HG03039 (cell line): ENCODE measurements around the gene OR1I1.
A peak's percentile ranks its signal among the peaks of the same experiment; 100 is the strongest.

Experiments
- ATAC-seq: cut with Tn5 transposase; IDR thresholded peaks from one replicate; pipeline ENCODE4 v1.9.1; 2021; ENCODE audit warnings: mild to moderate bottlenecking, moderate library complexity; ENCODE audit not compliant: unreplicated experiment

OR1I1 gene

DNA sequence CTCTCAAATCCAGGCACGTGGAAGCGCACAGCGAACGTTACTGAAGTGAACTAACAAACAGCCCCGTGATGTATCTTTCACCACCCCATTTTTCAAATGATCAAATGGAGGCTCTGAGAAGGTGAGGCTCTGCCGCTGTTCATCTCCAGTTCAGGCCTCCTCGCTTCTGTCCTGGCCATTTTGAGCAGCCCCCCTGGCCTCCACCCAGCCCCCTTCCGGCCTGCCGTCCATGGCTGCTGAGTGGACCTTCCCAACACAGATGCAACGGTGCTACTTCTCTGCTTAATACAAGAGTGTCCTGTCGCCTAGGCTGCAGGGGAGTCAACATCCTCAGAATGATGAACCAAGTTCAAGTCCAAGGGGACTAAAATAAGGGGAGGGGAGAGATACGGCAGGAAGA is 34.8 kb downstream of the OR1I1 start:
- ATAC-seq, result no peak

DNA sequence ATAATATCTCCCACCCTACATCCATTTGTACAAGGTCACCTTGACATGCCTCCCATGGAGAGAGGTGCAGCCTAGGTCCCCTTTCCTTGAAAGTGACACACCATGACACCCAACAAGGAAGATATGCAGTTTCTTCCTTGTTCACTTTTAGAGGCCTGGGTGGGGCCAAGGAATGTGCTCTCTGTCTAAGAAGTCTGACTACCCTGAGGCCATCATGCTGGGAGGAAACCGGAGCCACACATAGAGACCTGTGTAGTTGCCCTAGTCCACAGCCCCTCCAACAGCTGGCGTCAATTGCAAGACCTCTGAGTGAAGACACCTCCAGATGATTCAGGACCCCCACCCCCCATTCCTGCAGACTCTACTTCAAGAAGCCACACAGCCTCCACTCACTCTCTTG is 36.2 kb downstream of the OR1I1 start:
- ATAC-seq, result no peak

DNA sequence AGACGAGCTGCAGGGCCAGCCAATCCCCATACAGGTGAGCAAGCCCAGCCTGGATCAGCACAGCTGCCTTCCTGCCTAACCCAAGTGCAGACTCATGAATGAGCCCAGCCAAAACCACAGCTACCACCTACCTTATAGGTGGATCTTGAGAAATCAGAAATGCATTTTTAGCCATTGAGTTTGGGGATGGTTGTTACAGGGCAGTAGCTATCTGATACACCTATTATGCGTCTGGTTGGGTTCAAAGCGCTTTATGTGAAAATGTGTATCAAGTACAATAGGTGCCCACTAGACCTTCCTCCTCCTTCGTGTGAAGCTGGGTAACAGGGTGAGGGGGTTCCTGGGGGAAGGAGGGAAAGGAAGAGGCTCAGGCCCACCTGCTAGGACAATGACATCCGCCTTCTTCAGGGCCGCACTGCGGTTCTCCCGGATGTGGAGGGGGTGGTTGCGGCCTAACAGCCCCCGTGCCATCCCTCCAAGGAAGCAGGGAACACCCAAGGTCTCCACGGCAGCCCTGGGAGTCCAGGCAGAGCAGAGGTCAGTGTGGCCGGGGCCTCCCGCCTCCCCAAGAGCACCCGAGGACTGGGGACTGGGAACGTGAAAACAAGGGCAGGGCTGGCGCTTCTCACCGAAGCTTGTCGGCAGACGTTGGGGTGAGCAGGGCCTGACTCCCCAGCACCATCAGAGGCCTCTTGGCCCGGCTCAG is 36.9 kb downstream of the OR1I1 start:
- ATAC-seq, result no peak

DNA sequence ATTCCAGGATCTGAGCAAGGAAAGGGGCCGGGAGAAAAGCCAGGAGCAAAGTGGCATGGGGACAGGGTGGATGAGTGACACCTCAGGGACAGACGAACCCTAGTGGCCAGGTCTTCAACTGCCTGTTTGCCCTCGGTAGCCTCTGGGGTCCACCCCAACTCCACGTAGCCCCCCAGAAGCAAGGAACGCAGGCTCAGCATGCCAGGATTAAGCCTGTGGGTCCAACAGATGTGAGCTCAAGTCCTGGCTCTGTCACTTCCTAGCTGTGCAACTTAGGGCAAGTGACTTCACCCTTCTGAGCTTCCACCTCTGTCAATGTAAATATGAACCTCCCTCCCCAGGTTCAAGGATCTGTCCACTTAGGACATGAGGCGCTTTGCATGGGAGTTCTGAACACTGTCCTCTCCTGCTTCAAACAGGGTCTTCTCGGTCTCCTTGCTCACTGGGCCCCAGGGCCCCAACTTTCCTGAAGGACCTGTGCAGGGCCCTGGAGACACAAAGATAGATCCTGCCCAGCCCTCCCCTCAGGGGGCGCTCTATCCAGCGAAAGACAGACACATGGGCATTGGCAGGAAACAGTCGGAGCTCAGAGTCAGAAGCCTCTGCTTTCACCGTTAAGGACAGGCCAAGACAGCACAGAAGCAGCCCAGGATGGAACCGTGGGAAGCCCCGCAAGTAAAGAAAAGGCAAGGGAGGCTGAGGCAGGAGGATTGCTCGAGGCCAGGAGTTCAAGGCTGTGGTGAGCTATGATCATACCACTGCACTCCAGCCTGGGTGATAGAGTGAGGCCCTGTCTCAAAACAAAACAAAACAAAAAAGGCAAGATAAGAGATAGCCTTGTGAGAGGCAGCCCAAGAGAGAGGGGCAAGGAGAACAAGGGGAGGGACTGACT is 38.4 kb downstream of the OR1I1 start:
- no peak for ATAC-seq

DNA sequence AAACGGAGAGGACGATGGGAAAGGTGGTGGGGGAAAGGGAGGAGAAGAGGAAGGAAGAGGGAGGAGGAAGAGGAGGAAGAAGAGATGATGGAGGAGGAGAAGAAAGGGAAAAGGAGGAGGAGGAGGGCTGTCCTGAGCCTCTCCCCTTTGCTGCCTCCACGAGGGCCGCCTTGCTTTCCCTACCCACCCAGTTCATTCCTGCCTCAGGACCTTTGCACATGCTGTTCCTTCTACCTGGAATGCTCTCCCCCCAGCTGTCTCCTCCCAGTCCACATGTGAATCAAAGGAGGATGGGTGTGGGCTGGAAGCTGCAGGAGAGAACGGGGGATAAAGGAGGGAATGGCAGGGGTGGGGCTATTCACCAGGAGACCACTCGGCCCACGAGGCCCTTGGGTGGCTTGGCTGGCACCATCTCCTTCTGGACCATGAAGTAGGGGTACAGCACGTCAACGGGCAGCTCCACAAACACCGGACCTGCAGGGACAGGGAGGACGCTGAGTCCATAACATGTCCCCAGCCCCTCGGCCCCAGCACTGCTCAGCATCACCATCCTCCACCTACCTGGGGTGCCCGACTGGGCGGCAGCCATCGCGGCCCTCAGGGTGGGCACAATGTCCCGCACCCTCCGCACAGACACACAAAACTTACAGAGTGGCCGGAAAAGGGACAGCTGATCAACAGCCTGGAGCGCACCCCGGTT is 40.5 kb downstream of the OR1I1 start:
- ATAC-seq, result no peak

DNA sequence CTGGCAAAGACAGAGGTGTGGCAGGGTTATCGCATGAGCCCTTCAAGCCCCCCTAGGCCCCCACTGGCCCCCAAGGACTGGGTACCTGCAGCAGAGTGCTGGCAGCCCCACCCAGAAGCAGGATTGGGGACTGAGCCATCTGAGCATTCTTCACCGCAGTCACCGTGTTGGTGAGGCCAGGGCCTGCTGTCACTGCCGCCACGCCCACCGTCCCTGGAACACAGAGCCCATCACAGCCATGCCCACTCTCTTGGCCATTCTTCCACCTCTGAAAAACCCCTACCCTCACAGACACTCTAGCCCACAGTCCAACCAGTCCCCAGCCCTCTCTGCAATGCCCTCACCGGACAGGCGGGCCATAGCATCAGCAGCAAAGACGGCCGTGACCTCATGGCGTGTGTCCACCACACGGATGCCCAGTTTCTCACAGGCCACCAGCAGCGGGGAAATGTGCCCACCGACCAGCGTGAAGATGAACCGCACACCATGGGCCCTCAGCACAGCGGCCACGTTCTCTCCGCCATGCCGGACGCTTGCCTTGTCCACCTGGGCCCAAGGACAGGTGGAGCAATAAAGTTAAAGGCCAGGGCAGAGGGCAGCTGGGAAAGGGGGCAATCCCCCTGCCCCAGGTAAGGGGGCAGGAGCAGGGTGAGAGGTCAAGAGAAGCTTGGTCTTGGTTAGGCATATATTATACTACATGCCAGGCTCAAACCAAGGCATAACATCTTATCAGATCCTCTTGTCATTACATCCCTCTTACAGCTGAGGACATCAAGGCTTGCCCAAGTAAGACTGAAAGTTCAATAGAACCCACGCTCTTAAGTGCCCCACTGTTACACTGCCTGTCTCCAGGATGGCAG is 41.2 kb downstream of the OR1I1 start:
- ATAC-seq, result no peak

DNA sequence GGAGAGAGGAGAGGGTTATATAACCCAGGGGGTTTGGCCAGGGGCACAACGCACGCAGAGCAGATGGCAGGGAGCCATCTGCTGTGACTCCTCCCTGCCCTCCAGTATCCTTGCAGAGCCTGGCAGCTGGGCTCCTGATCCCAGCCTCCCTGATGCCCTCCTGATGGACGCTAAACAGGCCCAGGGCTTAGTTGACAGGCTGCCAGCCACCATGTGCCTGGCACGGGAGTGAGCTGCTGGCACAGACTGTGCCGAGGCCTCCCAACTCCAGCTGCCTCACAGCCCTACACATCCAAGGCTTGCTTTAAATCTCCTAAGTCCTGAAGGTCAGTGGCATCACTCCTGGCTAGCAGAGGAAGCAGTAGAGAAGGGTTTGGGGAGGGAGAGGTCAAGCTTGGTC is 41.9 kb downstream of the OR1I1 start:
- no peak for ATAC-seq

DNA sequence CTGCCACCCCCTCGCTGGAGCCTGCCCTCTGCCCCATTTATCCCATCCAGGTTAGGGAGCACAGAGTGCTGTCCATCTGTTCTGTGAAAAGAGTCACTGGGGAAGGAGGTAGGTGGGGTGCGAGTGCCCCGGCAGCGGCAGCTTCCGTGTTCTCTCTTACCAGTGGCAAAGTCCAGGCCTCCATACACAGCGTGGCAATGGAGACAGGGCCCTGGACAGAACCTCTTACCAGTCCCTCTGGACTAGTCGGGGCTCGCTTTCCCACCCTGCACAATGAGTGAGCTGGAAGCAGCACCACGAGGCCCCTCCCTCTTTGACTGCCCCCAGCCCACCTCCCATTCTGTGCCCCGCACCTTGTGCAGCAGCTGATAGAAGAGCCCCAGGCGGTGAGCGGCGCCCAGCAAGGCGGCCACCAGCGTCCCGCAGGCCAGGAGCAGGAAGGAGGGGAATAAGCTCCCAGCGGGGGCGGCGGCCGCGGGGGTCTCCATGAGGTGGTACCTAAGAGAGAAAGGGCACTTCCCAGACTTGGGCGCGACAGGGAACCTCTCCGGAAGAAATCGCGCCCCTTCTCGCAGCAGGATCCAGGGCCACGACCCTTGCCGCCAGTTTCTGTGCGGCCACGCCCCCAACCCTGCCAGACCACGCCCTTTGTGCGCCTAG is 42.7 kb downstream of the OR1I1 start:
- no peak for ATAC-seq

DNA sequence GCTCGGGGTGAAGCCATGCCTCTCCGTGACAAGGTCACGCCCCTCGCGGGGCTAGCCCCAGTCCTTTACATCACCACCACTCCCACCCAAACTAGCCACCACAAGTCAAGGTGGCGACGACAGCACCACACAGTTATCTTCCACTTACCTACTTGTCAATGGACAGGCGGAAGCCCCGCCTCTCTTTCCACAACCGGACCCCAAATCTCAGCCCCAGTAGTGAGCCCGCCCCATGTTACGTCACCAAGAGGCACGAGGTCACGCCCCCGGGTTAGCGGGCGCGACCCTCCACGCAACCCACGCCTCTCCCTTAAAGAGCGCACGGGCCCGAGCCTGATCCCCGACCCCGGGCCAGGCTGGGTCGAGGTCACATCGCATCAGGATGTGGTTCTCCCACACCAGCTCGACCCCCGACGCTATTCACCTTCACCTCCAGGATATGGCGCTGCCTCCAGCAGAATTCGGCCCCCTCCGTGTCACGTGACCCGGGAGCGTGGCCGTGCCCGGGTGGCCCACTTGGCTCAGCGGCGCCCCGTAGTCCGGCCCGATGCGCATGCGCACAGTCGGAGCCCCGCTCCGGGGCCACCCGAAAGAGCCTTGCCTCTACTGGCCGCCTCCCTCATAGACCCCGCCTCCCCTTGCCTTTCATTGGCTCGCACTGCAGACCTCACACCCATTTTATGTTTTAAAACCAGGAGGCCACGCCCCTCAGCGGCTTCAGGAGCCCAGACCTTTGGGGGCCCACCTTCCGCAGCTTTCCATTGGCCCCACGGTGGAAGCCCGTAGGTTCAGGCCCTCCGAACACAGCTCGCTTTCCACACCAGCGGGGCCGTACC is 43.4 kb downstream of the OR1I1 start:
- peak; percentile 85 for ATAC-seq

DNA sequence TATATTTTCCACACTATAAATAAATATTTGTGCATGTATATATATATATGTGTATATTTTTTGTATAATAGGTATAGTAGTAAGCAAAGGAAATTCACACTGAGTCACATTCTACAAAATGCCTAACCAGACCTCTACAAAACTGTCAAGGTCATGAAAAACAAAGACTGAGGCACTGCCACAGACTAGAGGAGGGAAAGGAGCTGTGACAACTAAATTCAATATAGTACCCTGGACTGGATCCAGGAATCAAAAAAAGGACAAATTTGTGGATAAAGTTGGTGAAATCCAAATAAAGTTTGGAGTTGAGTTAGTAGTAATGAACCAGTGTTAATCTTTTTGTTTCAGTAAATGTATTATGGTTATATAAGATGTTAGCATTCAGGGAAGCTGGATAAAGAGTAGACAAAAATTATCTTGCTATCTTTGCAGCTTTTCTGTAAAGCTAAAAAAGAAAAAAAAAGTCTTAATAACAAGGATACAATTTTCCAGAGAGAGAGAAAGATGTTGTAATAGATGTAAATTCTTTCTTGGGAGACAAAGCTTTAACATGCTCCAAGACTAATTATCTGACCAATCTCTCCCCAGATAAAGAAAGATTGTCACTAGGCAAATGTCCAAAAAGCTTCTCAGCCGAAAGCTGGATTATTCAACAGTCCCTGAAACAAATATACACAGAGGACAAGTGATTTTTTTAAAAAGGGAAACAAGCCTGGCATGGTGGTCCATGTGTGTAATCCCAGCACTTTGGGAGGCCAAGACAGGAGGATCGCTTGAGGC is 44.3 kb downstream of the OR1I1 start:
- no peak for ATAC-seq

DNA sequence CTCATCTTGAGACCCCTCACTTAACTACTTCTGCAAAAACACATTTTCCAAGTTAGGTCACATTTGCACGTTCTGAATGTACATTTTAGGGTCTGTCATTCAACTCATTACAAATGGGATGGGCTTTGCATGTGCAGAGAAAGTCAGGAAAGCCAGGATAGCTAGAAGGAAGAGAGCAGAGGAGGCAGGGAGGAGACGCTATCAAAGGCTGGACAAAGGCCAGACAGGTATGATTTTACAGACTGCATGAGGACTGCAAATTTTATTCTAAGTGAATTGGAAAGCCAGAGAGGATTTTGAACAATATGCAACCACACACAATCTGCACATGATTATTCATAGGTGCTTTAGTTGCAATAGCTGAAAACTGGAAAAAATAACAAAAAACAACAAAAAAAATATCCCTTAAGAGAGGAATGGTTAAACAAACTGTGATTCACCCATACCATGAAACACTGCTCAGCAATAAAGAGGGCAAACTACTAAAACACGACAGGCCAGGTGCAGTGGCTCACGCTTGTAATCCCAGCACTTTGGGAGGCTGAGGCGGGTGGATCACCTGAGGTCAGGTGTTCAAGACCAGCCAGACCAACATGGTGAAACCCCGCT is 46.3 kb downstream of the OR1I1 start:
- no peak for ATAC-seq

DNA sequence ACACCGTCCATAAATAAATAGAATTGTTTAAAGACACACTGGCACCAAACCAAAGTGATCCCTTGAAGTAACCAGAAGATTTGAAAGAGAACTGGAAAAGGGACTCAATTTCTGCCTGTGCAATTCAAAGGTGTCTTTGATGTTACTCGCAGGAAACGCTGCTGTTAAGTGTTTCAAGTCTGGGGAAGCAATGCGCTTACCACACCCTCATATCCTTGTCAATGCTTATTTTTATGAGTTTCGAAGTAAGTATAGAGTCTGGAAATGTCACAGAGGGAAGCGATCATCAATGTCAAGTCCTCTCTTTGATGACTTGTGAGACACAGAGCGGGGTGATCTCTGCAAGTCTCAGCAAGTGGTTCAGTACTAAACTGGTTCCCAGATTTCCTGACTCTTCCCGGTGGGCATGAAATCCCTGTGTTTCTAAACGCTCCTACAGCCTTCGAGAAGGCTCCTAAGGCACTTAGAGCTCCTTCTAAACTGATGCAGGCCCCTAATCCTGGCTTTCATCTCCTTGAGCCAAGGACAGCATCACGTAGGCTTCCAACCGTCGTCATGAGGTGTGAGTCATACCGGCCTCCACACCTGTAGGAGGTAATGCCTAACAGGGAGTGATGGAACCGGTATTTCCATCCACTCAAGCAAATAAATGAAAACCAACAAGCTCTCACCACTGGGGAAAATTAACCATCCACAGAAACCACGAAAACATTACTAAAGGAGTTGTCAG is 48.0 kb downstream of the OR1I1 start:
- no peak for ATAC-seq

DNA sequence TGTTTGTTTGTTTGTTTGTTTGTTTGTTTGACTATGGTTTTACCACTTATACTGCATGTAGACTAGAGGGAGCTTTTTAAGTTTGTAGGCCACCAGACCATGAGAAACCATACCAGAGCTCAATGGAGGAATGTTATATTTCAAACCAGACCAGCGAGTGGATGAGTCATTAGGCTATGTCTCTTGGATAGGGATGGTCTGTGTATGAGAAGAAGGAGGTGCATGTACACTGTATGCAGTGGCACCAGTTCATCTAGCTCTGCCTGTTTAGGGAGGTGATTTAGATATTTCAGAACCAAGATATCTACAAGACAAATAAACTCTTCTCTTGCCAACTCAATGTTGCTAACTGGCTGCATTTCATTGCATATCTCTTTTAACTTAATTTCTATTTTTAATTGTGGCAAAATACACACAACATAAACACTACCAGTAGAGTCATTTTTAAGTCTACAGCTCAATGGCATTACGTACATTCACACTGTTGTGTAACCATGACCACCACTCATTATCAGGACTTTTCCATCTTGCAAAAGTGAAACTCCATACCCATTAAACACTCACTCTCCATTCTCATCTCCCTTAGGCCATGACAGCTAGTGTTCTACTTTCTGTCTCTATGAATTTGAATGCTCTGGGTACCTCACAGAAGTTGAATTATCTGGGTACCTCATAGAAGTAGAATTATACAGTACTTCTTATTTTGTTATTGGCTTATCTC is 54.4 kb downstream of the OR1I1 start:
- no peak for ATAC-seq

DNA sequence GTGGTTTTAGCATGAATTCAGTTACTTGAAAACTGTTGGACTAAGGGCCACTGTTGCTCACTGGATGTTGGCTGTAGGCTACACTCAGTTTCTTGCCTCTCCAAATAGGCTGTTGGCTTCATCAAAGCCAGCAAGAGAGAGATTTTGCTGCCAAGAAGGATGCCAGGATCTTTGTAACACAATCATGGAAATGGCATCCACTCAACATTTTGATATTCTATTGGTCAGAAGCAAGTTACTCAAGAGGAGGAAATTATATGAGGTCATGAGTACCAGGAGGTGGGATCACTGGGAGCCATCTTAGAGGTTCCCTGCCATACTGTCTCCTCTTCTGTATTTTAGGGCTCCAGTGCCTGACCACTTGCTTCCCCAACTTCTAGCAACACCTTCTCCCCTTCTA is 55.8 kb downstream of the OR1I1 start:
- no peak for ATAC-seq

DNA sequence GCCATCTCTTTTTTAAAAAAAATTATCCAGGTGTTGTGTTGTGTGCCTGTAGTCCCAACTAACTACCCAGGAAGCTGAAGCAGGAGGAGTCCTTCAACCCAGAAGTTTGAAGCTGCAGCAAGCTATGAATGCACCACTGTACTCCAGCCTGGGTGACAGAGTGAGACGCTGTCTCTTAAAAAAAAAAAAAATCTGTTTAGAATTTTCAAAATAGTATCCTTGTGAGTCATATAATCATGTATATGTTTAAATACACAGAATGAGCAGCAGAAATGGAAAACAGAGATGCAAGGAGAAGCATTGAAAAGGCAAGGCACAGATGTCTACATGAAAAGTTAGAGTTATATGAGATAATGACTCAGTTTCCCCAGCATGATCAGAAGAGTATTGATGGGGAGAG is 56.4 kb downstream of the OR1I1 start:
- no peak for ATAC-seq

DNA sequence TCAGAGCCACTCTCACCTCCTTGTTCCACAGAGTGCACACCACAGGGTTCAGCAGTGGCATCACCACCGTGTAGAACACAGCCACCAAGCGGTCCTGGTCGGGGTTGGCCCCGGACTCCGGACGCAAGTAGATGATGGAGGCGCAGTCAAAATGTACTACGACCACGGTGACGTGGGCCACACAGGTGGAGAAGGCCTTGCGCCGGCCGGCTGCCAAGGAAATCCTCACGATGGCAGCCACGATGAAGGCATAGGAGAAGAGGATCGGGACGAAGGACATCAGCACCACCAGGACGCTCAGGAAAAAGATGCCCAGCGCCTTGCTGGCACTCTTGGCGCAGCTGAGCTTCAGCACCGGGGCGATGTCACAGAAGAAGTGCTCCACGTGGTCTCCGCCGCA is 59.1 kb downstream of the OR1I1 start:
- no peak for ATAC-seq

DNA sequence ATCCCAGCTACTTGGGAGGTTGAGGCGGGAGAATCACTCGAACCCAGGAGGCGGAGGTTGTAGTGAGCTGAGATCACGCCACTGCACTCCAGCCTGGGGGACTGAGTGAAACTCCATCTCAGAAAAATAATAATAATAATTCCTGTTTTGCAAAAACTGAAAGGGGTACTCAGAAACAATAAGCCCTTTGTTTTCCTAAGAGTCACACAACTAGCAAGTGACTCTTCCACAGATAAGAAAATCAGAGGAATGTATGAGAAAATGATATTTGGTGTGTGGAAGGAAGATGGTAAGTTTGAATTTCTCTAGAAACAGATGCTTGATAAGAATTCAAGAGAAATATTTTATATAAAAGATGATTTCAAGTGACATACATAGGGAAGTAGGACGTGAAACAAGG is 60.3 kb downstream of the OR1I1 start:
- no peak for ATAC-seq
